Measurements from ENCODE around the gene TRA2B.

Gene TRA2B

GRCh38 chr3:185958626-185959025 lies 20.8 kb upstream of the TRA2B start:
- DNase-seq (ENCODE audit: low spot score), result no peak
- in situ Hi-C loops (cut with MboI; ENCODE audit: low pct_unique_long_range_greater_than_20kb, low sequenced_read_pairs, unreplicated experiment), result no loop called here
- no peak for TF ChIP-seq CTCF (IDR thresholded peaks at IDR 0.05; ENCODE audit: extremely low read depth, insufficient read depth, missing control alignments)

GRCh38 chr3:185956244-185956643 lies 18.4 kb upstream of the TRA2B start:
- in situ Hi-C loops (cut with MboI; ENCODE audit: low pct_unique_long_range_greater_than_20kb, low sequenced_read_pairs, unreplicated experiment), result no loop called here
- no peak for TF ChIP-seq CTCF (IDR thresholded peaks at IDR 0.05; ENCODE audit: extremely low read depth, insufficient read depth, missing control alignments)
- DNase-seq (ENCODE audit: low spot score), result no peak

- no peak for DNase-seq (ENCODE audit: low spot score)
- TF ChIP-seq CTCF (IDR thresholded peaks at IDR 0.05; ENCODE audit: extremely low read depth, insufficient read depth, missing control alignments), result no peak
- in situ Hi-C loops (cut with MboI; ENCODE audit: low pct_unique_long_range_greater_than_20kb, low sequenced_read_pairs, unreplicated experiment), result no loop called here
These were observed 16.5 kb upstream of the TRA2B start for GRCh38 chr3:185954366-185954723.

GRCh38 chr3:185950728-185951127 lies 12.9 kb upstream of the TRA2B start:
- DNase-seq (ENCODE audit: low spot score), result no peak
- in situ Hi-C loops (cut with MboI; ENCODE audit: low pct_unique_long_range_greater_than_20kb, low sequenced_read_pairs, unreplicated experiment), result no loop called here
- TF ChIP-seq CTCF (IDR thresholded peaks at IDR 0.05; ENCODE audit: extremely low read depth, insufficient read depth, missing control alignments), result no peak

- TF ChIP-seq CTCF (IDR thresholded peaks at IDR 0.05; ENCODE audit: extremely low read depth, insufficient read depth, missing control alignments), result no peak
- DNase-seq (ENCODE audit: low spot score), result no peak
- in situ Hi-C loops (cut with MboI; ENCODE audit: low pct_unique_long_range_greater_than_20kb, low sequenced_read_pairs, unreplicated experiment), result no loop called here
These were observed 11.7 kb upstream of the TRA2B start for GRCh38 chr3:185949515-185949914.

GRCh38 chr3:185948292-185948691 lies 10.5 kb upstream of the TRA2B start:
- in situ Hi-C loops (cut with MboI; ENCODE audit: low pct_unique_long_range_greater_than_20kb, low sequenced_read_pairs, unreplicated experiment), result no loop called here
- DNase-seq (ENCODE audit: low spot score), result no peak
- TF ChIP-seq CTCF (IDR thresholded peaks at IDR 0.05; ENCODE audit: extremely low read depth, insufficient read depth, missing control alignments), result no peak

- no peak for DNase-seq (ENCODE audit: low spot score)
- in situ Hi-C loops (cut with MboI; ENCODE audit: low pct_unique_long_range_greater_than_20kb, low sequenced_read_pairs, unreplicated experiment), result no loop called here
- TF ChIP-seq CTCF (IDR thresholded peaks at IDR 0.05; ENCODE audit: extremely low read depth, insufficient read depth, missing control alignments), result no peak
These were observed 5.9 kb upstream of the TRA2B start for GRCh38 chr3:185943760-185944106.
